ENCODE data around the gene MMP3. TPM values are rescaled to one million over a fixed set of nuclear protein-coding genes. Genes with fewer than 3 reads are reported as not detected.

MMP3 gene
- not detected for total RNA-seq
- long read RNA-seq = 0 reads

GRCh38 chr11:102843489-102843888, at the start of gene MMP3:
TSS of gene MMP3 (minus strand) at chr11:102843609. CDS start at chr11:102843546, 63 bp downstream.
- TF ChIP-seq, protein P1, sequence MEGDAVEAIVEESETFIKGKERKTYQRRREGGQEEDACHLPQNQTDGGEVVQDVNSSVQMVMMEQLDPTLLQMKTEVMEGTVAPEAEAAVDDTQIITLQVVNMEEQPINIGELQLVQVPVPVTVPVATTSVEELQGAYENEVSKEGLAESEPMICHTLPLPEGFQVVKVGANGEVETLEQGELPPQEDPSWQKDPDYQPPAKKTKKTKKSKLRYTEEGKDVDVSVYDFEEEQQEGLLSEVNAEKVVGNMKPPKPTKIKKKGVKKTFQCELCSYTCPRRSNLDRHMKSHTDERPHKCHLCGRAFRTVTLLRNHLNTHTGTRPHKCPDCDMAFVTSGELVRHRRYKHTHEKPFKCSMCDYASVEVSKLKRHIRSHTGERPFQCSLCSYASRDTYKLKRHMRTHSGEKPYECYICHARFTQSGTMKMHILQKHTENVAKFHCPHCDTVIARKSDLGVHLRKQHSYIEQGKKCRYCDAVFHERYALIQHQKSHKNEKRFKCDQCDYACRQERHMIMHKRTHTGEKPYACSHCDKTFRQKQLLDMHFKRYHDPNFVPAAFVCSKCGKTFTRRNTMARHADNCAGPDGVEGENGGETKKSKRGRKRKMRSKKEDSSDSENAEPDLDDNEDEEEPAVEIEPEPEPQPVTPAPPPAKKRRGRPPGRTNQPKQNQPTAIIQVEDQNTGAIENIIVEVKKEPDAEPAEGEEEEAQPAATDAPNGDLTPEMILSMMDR (IDR thresholded peaks at IDR 0.05; ENCODE audit: borderline replicate concordance) = no peak
- H3K27me3 ChIP-seq (ENCODE audit: low read depth) = peaks cover 4% of the 10 kb centered on the region
- no peak for DNase-seq
- no peaks in the 10 kb centered on the region for H3K4me1 ChIP-seq
- intact Hi-C loops (cut with micrococcal nuclease) = no loop called here
- H3K4me3 ChIP-seq = no peak within 1 kb of the TSS
- no peaks in the 10 kb centered on the region for H3K9me3 ChIP-seq (replicated peaks)
- H3K36me3 ChIP-seq = no peaks in the 10 kb centered on the region
- no peak within 1 kb of the TSS for H3K27ac ChIP-seq (replicated peaks)

DNA sequence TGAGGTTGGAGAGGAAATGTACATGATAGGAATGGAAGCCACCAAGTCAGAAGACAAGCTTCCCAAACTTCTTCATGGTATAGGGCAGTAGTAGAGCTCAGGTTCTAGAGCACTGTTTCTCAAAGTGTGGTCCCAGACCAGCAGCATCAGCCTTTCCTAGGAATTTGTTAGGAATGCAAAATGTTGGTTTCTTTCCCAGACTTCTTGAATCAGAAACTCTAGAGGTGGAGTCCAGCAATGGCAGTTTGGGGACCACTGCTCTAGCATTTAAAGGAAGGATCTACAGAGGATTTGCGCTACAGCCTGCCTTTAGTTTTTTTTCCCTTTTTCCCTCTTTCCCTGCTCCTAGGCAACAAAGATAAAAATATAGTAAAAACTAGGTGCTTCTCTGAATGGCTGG, 48.3 kb upstream of the MMP3 start:
- TF ChIP-seq, protein P1 (IDR thresholded peaks at IDR 0.05; ENCODE audit: borderline replicate concordance) = no peak
- Histone ChIP-seq H3K4me1 (no peaks in the 10 kb centered on the region), H3K27ac (replicated peaks) (no peak overlapping the region), H3K36me3 (no peaks in the 10 kb centered on the region), H3K27me3 (ENCODE audit: low read depth) (peaks cover 4% of the 10 kb centered on the region), H3K9me3 (replicated peaks) (peaks cover 20% of the 10 kb centered on the region), H3K4me3 (no peak overlapping the region)
- intact Hi-C loops (cut with micrococcal nuclease) = no loop called here
- DNase-seq = no peak

GRCh38 chr11:102886999-102887398, 43.6 kb upstream of the MMP3 start:
- DNase-seq = no peak
- TF ChIP-seq, protein P1 (IDR thresholded peaks at IDR 0.05; ENCODE audit: borderline replicate concordance) = no peak

GRCh38 chr11:102883141-102883540, 39.7 kb upstream of the MMP3 start:
- no peak overlapping the region for H3K27ac ChIP-seq (replicated peaks)
- intact Hi-C loops (cut with micrococcal nuclease) = no loop called here
- TF ChIP-seq, protein P1 (IDR thresholded peaks at IDR 0.05; ENCODE audit: borderline replicate concordance) = no peak
- H3K4me3 ChIP-seq = no peak overlapping the region
- no peaks in the 10 kb centered on the region for H3K36me3 ChIP-seq
- DNase-seq = no peak
- no peaks in the 10 kb centered on the region for H3K9me3 ChIP-seq (replicated peaks)
- no peaks in the 10 kb centered on the region for H3K4me1 ChIP-seq
- no peaks in the 10 kb centered on the region for H3K27me3 ChIP-seq (ENCODE audit: low read depth)

More at GRCh38 chr11:102886999-102887398, 43.6 kb upstream of the MMP3 start:
- Histone ChIP-seq H3K27ac (replicated peaks) (no peak overlapping the region), H3K36me3 (no peaks in the 10 kb centered on the region), H3K4me1 (no peaks in the 10 kb centered on the region), H3K27me3 (ENCODE audit: low read depth) (peaks cover 4% of the 10 kb centered on the region), H3K4me3 (no peak overlapping the region), H3K9me3 (replicated peaks) (no peaks in the 10 kb centered on the region)
- intact Hi-C loops (cut with micrococcal nuclease) = no loop called here

- no peak overlapping the region for H3K4me3 ChIP-seq
- no peak overlapping the region for H3K27ac ChIP-seq (replicated peaks)
- H3K9me3 ChIP-seq (replicated peaks) = no peaks in the 10 kb centered on the region
- no peaks in the 10 kb centered on the region for H3K27me3 ChIP-seq (ENCODE audit: low read depth)
- DNase-seq = no peak
- no peaks in the 10 kb centered on the region for H3K36me3 ChIP-seq
- intact Hi-C loops (cut with micrococcal nuclease) = no loop called here
- H3K4me1 ChIP-seq = no peaks in the 10 kb centered on the region
- TF ChIP-seq, protein P1 (IDR thresholded peaks at IDR 0.05; ENCODE audit: borderline replicate concordance) = no peak
Observed at GRCh38 chr11:102882389-102883024, 39.1 kb upstream of the MMP3 start.

All from left ventricle myocardium inferior (tissue), 1 donor.